Brain microvascular endothelial cell (primary cell): ENCODE data around the gene PPM1A.

ENCODE experiments used
- DNase-seq: peaks from one replicate; pipeline ENCODE4 v3.0.0-alpha.2; 2020
- H3K27ac ChIP-seq: fragments of 250-450 bp; sonication (Bioruptor Pico); 2 replicates; pipeline ENCODE4 v1.5.1; 2020; ENCODE audit warnings: mild to moderate bottlenecking, moderate library complexity
- H3K27me3 ChIP-seq: fragments of 250-450 bp; sonication (Bioruptor Pico); replicated peaks from 2 replicates; pipeline ENCODE4 v1.5.1; 2020; ENCODE audit warnings: mild to moderate bottlenecking
- H3K36me3 ChIP-seq: fragments of 250-450 bp; sonication (Bioruptor Pico); replicated peaks from 2 replicates; pipeline ENCODE4 v1.5.1; 2020; ENCODE audit warnings: mild to moderate bottlenecking
- H3K4me3 ChIP-seq: 2 replicates; pipeline ENCODE4 v1.5.1; 2011; ENCODE audit warnings: low read depth, mild to moderate bottlenecking, control low read depth, low read length, moderate library complexity
- CTCF ChIP-seq: IDR thresholded peaks from 2 replicates; pipeline ENCODE4 v1.5.1; 2011; ENCODE audit warnings: low read depth, mild to moderate bottlenecking, moderate library complexity, low read length, control low read depth, inconsistent platforms; ENCODE audit errors: missing control alignments
- in situ Hi-C: cut with HindIII; loops from 2 replicates; pipeline ENCODE4 v1.10.0; 2017; ENCODE audit warnings: low sequenced_read_pairs, low pct_ligation_motif_present

Gene PPM1A

GRCh38 chr14:60206837-60207533 lies 42.0 kb upstream of the PPM1A start:
- no peak for TF ChIP-seq CTCF
- DNase-seq = no peak
- Histone ChIP-seq H3K4me3 (no peak overlapping the region), H3K27ac (no peak overlapping the region), H3K36me3 (no peaks in the 10 kb centered on the region), H3K27me3 (no peaks in the 10 kb centered on the region)
- in situ Hi-C loops = no loop called here

DNA sequence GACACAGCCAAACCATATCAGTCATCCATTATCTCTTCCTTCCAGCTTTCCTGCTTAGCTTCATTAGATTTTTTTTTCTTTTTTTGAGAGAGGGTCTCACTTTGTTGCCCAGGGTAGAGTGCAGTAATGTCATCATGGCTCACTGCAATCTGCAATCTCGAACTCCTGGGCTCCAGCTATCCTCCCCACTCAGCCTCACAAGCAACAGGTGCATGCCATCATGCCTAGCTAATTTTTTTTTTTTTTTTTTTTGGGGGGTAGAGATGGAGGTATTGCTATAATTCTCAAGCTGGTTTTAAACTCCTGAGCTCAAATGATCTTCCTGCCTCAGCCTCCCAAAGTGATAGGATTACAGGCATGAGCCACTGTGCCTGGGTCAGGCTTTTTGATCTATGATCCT lies 38.3 kb upstream of the PPM1A start:
- Histone ChIP-seq H3K36me3 (no peaks in the 10 kb centered on the region), H3K27ac (no peak overlapping the region), H3K4me3 (no peak overlapping the region), H3K27me3 (no peaks in the 10 kb centered on the region)
- in situ Hi-C loops = no loop called here
- no peak for TF ChIP-seq CTCF
- DNase-seq = no peak

- in situ Hi-C loops = no loop called here
These were observed 37.9 kb upstream of the PPM1A start for GRCh38 chr14:60211153-60211552.

GRCh38 chr14:60212503-60213371 lies 36.3 kb upstream of the PPM1A start:
- Histone ChIP-seq H3K4me3 (no peak overlapping the region), H3K27ac (no peak overlapping the region), H3K36me3 (no peaks in the 10 kb centered on the region), H3K27me3 (no peaks in the 10 kb centered on the region)
- in situ Hi-C loops = no loop called here
- TF ChIP-seq CTCF = no peak
- DNase-seq = no peak

More at GRCh38 chr14:60211153-60211552, 37.9 kb upstream of the PPM1A start:
- H3K36me3 ChIP-seq = no peaks in the 10 kb centered on the region
- no peak overlapping the region for H3K27ac ChIP-seq
- no peak for DNase-seq
- no peak for TF ChIP-seq CTCF
- H3K27me3 ChIP-seq = no peaks in the 10 kb centered on the region
- no peak overlapping the region for H3K4me3 ChIP-seq

DNA sequence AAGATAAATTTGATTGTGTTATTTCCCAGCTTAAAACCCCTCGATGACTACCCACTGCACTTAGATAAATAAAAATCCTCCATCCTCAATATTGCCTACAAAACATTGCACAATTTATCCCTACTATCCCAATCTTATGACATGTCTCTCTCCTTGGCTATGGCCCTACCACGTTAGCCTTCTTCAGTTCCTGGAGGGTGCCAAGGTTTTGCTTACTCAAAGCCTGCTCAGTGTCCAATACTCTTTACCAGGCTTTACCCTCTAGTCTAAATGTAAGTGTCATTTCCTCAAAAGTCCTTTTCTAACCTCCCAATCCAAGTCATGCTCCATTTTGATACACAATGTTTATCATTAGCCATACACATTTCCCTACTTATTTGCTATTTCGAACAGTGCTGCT lies 35.0 kb upstream of the PPM1A start:
- no peak for DNase-seq
- in situ Hi-C loops = no loop called here
- TF ChIP-seq CTCF = no peak
- no peaks in the 10 kb centered on the region for H3K36me3 ChIP-seq
- no peak overlapping the region for H3K27ac ChIP-seq
- H3K4me3 ChIP-seq = no peak overlapping the region
- no peaks in the 10 kb centered on the region for H3K27me3 ChIP-seq
